Mesodermal cell (in vitro differentiated cells): Measurements from ENCODE around the gene APLP2.

Experiments
- H3K27ac ChIP-seq: 2 replicates; pipeline ENCODE4 v1.7.0; 2013; ENCODE audit warnings: mild to moderate bottlenecking, low read depth, low read length, moderate library complexity; ENCODE audit not compliant: severe bottlenecking
- H3K36me3 ChIP-seq: 2 replicates; pipeline ENCODE4 v1.7.1; 2013; ENCODE audit warnings: mild to moderate bottlenecking, low read length, moderate library complexity; ENCODE audit not compliant: control insufficient read depth, insufficient read depth
- H3K4me1 ChIP-seq: one replicate; pipeline ENCODE4 v1.7.1; 2013; ENCODE audit warnings: mild to moderate bottlenecking, low read length; ENCODE audit not compliant: insufficient read depth, control insufficient read depth, poor library complexity, severe bottlenecking
- H3K4me3 ChIP-seq: 2 replicates; pipeline ENCODE4 v1.7.0; 2013; ENCODE audit warnings: low read length, control low read depth, mild to moderate bottlenecking; ENCODE audit not compliant: insufficient read depth, poor library complexity, severe bottlenecking; ENCODE audit errors: extremely low read depth
- H3K9me3 ChIP-seq: 2 replicates; pipeline ENCODE4 v1.7.1; 2013; ENCODE audit warnings: mild to moderate bottlenecking, low read length, moderate library complexity; ENCODE audit not compliant: control insufficient read depth
- WGBS, 2 experiments: methylation state at CpG; one replicate each; pipeline ENCODE4 v1.1.5; 2013; ENCODE audit warnings: missing lambda C conversion rate in 2 of 2; ENCODE audit not compliant: insufficient coverage in 2 of 2; 5-methylcytosine and 5-hydroxymethylcytosine counted together

Gene APLP2

DNA sequence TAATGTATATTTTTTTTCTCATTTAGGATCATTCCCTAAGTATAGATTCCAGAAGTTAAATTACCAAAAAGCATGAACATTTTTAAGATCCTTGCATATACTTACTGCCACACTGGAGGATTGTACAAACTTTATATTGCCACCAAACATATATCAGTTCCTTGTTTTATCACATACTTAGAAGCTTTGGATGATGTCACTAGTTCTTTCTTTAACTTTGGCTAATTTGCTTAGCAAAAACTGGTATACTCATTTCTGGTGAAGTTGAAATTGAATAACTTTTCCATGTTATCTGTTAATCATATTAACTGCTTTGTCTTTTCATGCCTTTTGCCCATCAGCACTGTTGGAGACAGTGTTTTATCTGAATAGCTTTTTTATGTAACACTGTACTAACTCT, 35.5 kb upstream of the APLP2 start:
- no peak overlapping the region for H3K4me3 ChIP-seq
- no peaks in the 10 kb centered on the region for H3K36me3 ChIP-seq
- H3K27ac ChIP-seq, result no peak overlapping the region
- no peaks in the 10 kb centered on the region for H3K9me3 ChIP-seq
- H3K4me1 ChIP-seq, result peaks cover 16% of the 10 kb centered on the region

DNA sequence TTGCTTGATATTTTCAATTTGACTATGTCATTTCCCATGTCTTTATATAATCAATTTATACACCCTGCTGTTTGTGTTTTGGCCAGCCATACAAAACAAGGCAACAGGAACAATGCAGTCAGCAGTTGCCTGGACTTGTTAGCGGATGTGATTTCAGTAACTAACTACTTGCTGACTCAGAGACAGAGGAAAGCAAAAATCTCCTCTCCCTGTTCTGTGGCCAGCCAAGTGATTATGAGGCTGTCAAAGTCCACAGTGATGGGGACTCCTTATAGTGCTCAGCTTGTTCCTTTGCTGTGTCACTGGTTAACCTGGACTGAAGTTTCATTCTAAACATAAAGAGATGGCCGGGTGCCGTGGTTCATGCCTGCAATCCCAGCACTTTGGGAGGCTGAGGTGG, 32.6 kb upstream of the APLP2 start:
- Histone ChIP-seq H3K9me3 (no peaks in the 10 kb centered on the region), H3K36me3 (no peaks in the 10 kb centered on the region), H3K4me1 (peaks cover 5% of the 10 kb centered on the region), H3K4me3 (no peak overlapping the region), H3K27ac (no peak overlapping the region)
- 74 to 96% methylated on average over 2 to 3 of the region's 3 CpGs for WGBS, 2 experiments

DNA sequence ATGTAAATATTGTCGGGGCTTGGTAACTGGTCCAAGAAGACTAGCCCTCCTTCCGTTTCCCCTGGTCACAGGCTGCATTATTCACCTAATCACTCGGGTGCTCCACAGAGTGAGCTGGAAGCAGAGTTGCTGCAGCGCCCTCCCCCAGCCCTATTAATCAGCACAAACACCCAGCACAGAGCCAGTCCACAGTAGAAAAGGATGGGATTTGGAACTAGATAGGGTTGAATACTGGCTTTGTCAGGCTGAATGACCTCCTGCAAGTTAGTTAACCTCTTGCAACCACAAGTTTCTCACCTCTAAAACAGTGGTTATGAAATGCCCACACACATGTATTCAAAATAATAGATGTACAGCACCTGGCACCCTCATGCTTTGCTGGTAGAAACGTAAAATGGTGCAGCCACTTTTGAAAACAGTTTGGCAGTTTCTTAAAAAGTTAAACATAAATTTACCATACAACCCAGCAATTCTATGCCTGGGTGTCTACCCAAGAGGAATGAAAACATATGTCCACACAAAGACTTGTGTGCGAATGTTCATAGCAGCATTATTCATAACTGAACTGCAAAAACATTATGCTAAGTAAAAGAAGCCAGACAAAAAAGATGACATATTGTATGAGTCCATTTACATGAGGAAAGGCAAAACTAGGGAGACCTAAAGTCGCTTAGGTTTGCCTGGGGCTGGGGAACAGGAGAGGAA, 31.7 kb upstream of the APLP2 start:
- WGBS, 2 experiments, result 77 to 90% methylated on average over 3 to 4 of the region's 7 CpGs
- H3K4me1 ChIP-seq, result peaks cover 5% of the 10 kb centered on the region
- H3K4me3 ChIP-seq, result no peak overlapping the region
- no peak overlapping the region for H3K27ac ChIP-seq
- no peaks in the 10 kb centered on the region for H3K9me3 ChIP-seq
- no peaks in the 10 kb centered on the region for H3K36me3 ChIP-seq

DNA sequence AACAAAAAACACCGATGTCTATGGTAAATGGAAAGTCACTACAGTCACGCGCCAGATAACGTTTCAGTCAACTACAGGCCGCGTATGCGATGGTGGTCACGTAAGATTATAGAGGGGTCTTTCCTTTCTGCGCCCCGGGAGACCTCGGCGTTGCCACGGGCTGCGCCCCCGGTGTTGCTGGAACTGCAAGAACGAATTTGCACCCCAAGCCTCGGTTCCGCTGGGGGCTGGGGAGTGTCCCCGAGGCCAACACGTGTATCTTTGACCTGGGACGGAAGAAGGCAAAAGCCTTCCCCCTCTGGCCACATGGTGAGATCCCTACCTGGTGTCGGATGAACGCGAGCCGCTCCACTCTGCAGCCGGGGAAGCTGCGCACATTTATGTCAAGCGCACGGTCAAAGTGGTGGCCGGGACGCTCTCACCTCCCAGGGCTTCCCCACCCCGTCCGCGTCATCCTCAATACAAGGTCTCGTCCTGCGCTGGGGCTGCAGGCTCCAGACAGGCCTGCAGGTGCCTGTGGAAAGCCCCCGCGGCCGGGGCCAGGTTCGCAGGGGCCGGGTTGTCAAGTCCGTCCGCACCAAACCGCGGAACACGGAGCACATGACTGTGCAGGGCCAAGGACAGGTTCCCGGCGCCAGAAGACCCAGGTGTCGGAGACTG, 29.3 kb upstream of the APLP2 start:
- Histone ChIP-seq H3K27ac (no peak overlapping the region), H3K4me1 (peaks cover 5% of the 10 kb centered on the region), H3K4me3 (no peak overlapping the region), H3K9me3 (no peaks in the 10 kb centered on the region), H3K36me3 (no peaks in the 10 kb centered on the region)
- 95 to 97% methylated on average over 37 to 49 of the region's 49 CpGs for WGBS, 2 experiments

DNA sequence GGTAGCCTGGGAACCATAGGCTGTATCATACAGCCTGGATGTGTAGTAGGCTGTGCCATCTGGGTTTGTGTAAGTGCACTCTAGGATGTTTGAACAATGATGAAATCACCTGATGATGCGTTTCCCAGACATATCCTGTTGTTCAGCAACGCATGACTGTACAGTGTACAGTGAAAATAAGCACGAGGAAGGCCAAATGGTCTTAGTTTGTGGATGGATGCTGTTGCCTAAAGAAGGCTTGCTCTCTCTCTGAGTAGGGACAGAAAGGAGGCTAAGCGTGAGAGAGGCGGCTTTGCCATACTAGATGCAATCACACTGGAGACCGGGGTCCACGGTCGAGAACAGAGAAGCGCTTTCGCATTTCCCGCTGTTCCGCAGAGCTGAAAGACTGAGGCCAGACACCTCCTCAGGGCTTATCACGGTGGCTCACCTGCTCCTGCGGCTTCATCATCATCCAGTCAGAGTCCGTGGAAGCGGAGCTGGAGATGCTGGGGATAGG, 27.6 kb upstream of the APLP2 start:
- WGBS, 2 experiments, result 91 to 92% methylated on average over 16 of the region's 16 CpGs
- Histone ChIP-seq H3K27ac (no peak overlapping the region), H3K36me3 (no peaks in the 10 kb centered on the region), H3K4me1 (peaks cover 5% of the 10 kb centered on the region), H3K9me3 (no peaks in the 10 kb centered on the region), H3K4me3 (no peak overlapping the region)

DNA sequence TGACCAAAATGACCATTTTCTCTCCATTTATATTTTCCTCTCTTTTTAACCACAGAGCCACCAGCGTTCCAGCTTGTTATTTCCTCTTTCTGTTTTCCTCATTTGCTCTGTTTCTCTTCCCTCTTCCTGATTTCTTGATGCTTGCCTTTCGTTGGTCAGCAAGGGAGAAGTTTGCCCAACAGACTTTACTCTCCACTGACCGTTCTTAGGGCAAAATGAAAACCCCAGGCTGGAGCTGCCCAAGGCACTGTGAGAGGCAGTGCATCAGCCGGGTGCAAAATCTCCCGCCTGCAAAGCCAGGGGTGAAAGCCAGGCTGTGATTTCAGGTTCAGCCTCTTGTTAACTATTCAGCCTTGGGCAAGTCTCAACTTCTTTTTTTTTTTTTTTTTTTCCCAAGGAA, 26.1 kb upstream of the APLP2 start:
- Histone ChIP-seq H3K27ac (no peak overlapping the region), H3K36me3 (no peaks in the 10 kb centered on the region), H3K9me3 (no peaks in the 10 kb centered on the region), H3K4me3 (no peak overlapping the region), H3K4me1 (no peaks in the 10 kb centered on the region)
- WGBS, 2 experiments, result 85 to 91% methylated on average over 2 to 5 of the region's 5 CpGs

GRCh38 chr11:130047141-130047540, 22.6 kb upstream of the APLP2 start:
- H3K9me3 ChIP-seq, result no peaks in the 10 kb centered on the region
- H3K36me3 ChIP-seq, result no peaks in the 10 kb centered on the region
- WGBS, 2 experiments, result no CpG with 5 or more reads among the region's 1 CpG
- H3K4me3 ChIP-seq, result no peak overlapping the region
- no peak overlapping the region for H3K27ac ChIP-seq
- no peaks in the 10 kb centered on the region for H3K4me1 ChIP-seq

GRCh38 chr11:130049328-130049771, 20.3 kb upstream of the APLP2 start:
- peaks cover 5% of the 10 kb centered on the region for H3K9me3 ChIP-seq
- WGBS, 2 experiments, result no CpG with 5 or more reads among the region's 1 CpG
- H3K36me3 ChIP-seq, result no peaks in the 10 kb centered on the region
- no peaks in the 10 kb centered on the region for H3K4me1 ChIP-seq
- H3K27ac ChIP-seq, result no peak overlapping the region
- H3K4me3 ChIP-seq, result no peak overlapping the region

DNA sequence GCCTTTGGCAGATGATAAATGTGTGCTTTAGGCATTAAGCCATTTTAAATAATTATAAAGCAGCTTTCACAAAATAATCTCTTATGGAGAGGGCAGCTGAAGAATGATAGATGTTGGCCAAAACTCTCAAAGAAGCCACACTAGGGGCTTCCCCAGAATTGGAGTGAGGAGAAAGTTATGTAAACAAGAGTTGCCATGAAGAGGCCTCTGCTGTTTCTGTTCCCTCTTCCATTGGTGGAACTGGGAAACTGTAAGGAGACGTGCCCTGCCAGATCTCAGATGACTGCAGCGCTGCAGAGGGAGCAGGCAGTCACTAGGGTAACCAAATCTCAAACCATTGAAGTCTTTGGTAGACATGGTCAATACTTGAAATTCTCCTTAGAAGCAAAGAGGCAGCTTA, 19.4 kb upstream of the APLP2 start:
- Histone ChIP-seq H3K27ac (no peak overlapping the region), H3K4me3 (no peak overlapping the region), H3K4me1 (no peaks in the 10 kb centered on the region), H3K36me3 (no peaks in the 10 kb centered on the region), H3K9me3 (peaks cover 5% of the 10 kb centered on the region)
- WGBS, 2 experiments, result 40 to 57% methylated on average over 1 to 2 of the region's 2 CpGs

GRCh38 chr11:130051082-130051481, 18.6 kb upstream of the APLP2 start:
- Histone ChIP-seq H3K4me3 (no peak overlapping the region), H3K9me3 (peaks cover 5% of the 10 kb centered on the region), H3K27ac (no peak overlapping the region), H3K4me1 (no peaks in the 10 kb centered on the region), H3K36me3 (no peaks in the 10 kb centered on the region)
- WGBS, 2 experiments, result 71 to 100% methylated on average over 1 of the region's 1 CpG

DNA sequence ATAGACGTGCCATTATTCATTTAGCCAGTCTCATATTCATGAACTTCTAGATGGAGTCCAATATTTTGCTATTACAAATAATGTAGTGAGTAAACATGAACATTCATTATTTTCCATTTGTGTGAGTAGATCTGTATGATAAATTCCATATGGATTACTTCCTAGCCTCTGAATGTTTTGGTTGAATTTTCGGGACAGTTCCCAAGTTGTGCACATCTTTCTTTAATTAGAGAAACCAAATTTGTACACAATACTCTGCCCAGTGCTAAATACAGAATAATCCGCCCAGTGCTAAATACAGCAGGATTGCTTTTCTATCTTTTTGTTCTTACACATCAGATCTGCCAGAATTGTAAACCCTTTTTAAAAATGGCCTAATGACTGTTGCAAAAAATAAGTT, 17.1 kb upstream of the APLP2 start:
- peaks cover 5% of the 10 kb centered on the region for H3K9me3 ChIP-seq
- no peaks in the 10 kb centered on the region for H3K4me1 ChIP-seq
- H3K36me3 ChIP-seq, result no peaks in the 10 kb centered on the region
- no peak overlapping the region for H3K4me3 ChIP-seq
- 100% methylated on average over 1 of the region's 3 CpGs; no CpG with 5 or more reads in 1 of the 2 experiments for WGBS, 2 experiments
- H3K27ac ChIP-seq, result no peak overlapping the region
